CD4-positive, alpha-beta T cell (primary cell): ENCODE results near the gene NDOR1. TPM values are rescaled to one million over a fixed set of nuclear protein-coding genes. Genes with fewer than 3 reads are reported as not detected.
A peak's percentile ranks its signal among the peaks of the same experiment; 100 is the strongest.

Experiments
- ATAC-seq: fragments of 200-7000 bp; cut with Tn5 transposase; one replicate; pipeline ENCODE4 v1.10.0; 2022; ENCODE audit warnings: mild to moderate bottlenecking; ENCODE audit not compliant: poor library complexity
- CTCF ChIA-PET: fragments of 350-600 bp; sonication (Branson Sonifier 250); formaldehyde crosslinking; loops from one replicate; lab custom pipeline; 2021; ENCODE audit warnings: antibody characterized with exemption, inconsistent platforms; lab: Charles Lee
- POLR2A ChIA-PET: fragments of 350-600 bp; sonication (Branson Sonifier 250); formaldehyde crosslinking; loops from one replicate; lab custom pipeline; 2021; ENCODE audit warnings: antibody characterized with exemption, inconsistent platforms; lab: Charles Lee
- DNase-seq, 14 experiments: peaks; one replicate each; pipeline ENCODE4 v3.0.0-alpha.2; 2013 to 2020; ENCODE audit warnings: mixed read lengths in 2 of 14
- H3K27ac ChIP-seq, 2 donors: one replicate each; pipeline versions ENCODE4 v1.5.1 to v1.7.0; 2013; ENCODE audit warnings: low read length in 2 of 2, low read depth in 1 of 2, mild to moderate bottlenecking in 1 of 2
- H3K27me3 ChIP-seq, 2 experiments: 1 replicate in 1 of 2; 2 replicates in 1 of 2; pipeline versions ENCODE4 v1.6.1 to v1.7.0; 2013; ENCODE audit warnings: low read length in 2 of 2, control low read depth in 1 of 2, mild to moderate bottlenecking in 1 of 2, moderate library complexity in 1 of 2; ENCODE audit not compliant: insufficient read depth in 2 of 2, control insufficient read depth in 1 of 2
- H3K36me3 ChIP-seq: one replicate; pipeline ENCODE4 v1.6.1; 2013; ENCODE audit warnings: low read length, control low read depth; ENCODE audit not compliant: insufficient read depth
- H3K4me1 ChIP-seq: one replicate; pipeline ENCODE4 v1.6.1; 2013; ENCODE audit warnings: low read length, control low read depth; ENCODE audit not compliant: insufficient read depth
- H3K4me3 ChIP-seq: one replicate; pipeline ENCODE4 v1.5.1; 2013; ENCODE audit warnings: mild to moderate bottlenecking, low read length, moderate library complexity
- H3K9me3 ChIP-seq, 2 experiments: 1 replicate in 1 of 2; 2 replicates in 1 of 2; pipeline versions ENCODE4 v1.6.1 to v1.7.0; 2013; ENCODE audit warnings: low read length in 2 of 2, mild to moderate bottlenecking in 2 of 2, control low read depth in 1 of 2, moderate library complexity in 1 of 2; ENCODE audit not compliant: control insufficient read depth in 1 of 2, insufficient read depth in 1 of 2
- H3K27ac Mint-ChIP-seq: one replicate; pipeline ENCODE4 v1.8.0; 2020; ENCODE audit warnings: mixed read lengths
- H3K27me3 Mint-ChIP-seq: one replicate; pipeline ENCODE4 v1.8.0; 2021; ENCODE audit warnings: mixed read lengths
- H3K36me3 Mint-ChIP-seq: one replicate; pipeline ENCODE4 v1.8.0; 2021; ENCODE audit warnings: low read depth, mixed read lengths
- H3K4me1 Mint-ChIP-seq: one replicate; pipeline ENCODE4 v1.8.0; 2021; ENCODE audit warnings: low read depth, mixed read lengths
- H3K4me3 Mint-ChIP-seq: one replicate; pipeline ENCODE4 v1.8.0; 2020; ENCODE audit warnings: mild to moderate bottlenecking, mixed read lengths
- H3K9me3 Mint-ChIP-seq: one replicate; pipeline ENCODE4 v1.8.0; 2020; ENCODE audit warnings: mixed read lengths
- intact Hi-C, 2 experiments: fragments of 100-400 bp; cut with DNase I in 1 of 2; cut with micrococcal nuclease in 1 of 2; formaldehyde crosslinking; loops; one replicate each; pipeline versions ENCODE4 v1.15.1 to v1.9.0; 2023 to 2025; cut with DNase I, micrococcal nuclease
- total RNA-seq, 174 experiments: library from RNA in 2 of 174; stranded (reverse) in 2 of 174; gene quantifications; one replicate each; pipeline ENCODE4 v1.2.3 and lab custom pipeline; 2021 to 2026
- TF ChIP-seq, protein P1 (sequence below): fragments of 200-600 bp; IDR thresholded peaks from one replicate; pipeline ENCODE4 v1.8.0; 2022; ENCODE audit warnings: antibody characterized with exemption, mild to moderate bottlenecking

NDOR1 gene
- total RNA-seq, 2 experiments from 2014 or later, result 22.8 to 25.3 TPM

- Histone ChIP-seq H3K27me3 (no peaks in the 10 kb centered on the region), H3K9me3 (no peaks in the 10 kb centered on the region), H3K4me3 (peak overlapping the region; percentile 82), H3K27ac (no peak overlapping the region), H3K4me1 (peaks cover 25% of the 10 kb centered on the region), H3K36me3 (peaks cover 20% of the 10 kb centered on the region)
- peaks cover 16% of the 10 kb centered on the region for H3K4me1 Mint-ChIP-seq
- intact Hi-C loops, result no loop called here
- peak overlapping the region; percentile 82 for H3K27ac Mint-ChIP-seq
- H3K27me3 Mint-ChIP-seq, result no peaks in the 10 kb centered on the region
- no peaks in the 10 kb centered on the region for H3K9me3 Mint-ChIP-seq
- peak overlapping the region; percentile 91 for H3K4me3 Mint-ChIP-seq
- H3K36me3 Mint-ChIP-seq, result peaks cover 8% of the 10 kb centered on the region
- ATAC-seq (no peak), DNase-seq (peak in 1 of 14 experiments; percentile 11)
- CTCF ChIA-PET, result interaction anchor here (0.6 to 2.9 kb wide), 5 partner anchors 11 to 30 kb away, joined by 3 to 18 read pairs (median 4); no protein-coding TSS in a partner anchor
- TF ChIP-seq, protein P1, sequence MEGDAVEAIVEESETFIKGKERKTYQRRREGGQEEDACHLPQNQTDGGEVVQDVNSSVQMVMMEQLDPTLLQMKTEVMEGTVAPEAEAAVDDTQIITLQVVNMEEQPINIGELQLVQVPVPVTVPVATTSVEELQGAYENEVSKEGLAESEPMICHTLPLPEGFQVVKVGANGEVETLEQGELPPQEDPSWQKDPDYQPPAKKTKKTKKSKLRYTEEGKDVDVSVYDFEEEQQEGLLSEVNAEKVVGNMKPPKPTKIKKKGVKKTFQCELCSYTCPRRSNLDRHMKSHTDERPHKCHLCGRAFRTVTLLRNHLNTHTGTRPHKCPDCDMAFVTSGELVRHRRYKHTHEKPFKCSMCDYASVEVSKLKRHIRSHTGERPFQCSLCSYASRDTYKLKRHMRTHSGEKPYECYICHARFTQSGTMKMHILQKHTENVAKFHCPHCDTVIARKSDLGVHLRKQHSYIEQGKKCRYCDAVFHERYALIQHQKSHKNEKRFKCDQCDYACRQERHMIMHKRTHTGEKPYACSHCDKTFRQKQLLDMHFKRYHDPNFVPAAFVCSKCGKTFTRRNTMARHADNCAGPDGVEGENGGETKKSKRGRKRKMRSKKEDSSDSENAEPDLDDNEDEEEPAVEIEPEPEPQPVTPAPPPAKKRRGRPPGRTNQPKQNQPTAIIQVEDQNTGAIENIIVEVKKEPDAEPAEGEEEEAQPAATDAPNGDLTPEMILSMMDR, result no peak
- POLR2A ChIA-PET, result interaction anchor here (0.6 to 4.7 kb wide), 11 partner anchors 11 to 526 kb away, joined by 3 to 63 read pairs (median 8); partner anchors contain the start of genes ANAPC2, EXD3, MAN1B1 and NOXA1
Observed at GRCh38 chr9:137253717-137254623, 48.5 kb downstream of the NDOR1 start.

GRCh38 chr9:137254624-137255447 is 49.3 kb downstream of the NDOR1 start, which contains the start of gene NELFB:
NELFB (plus strand) TSS chr9:137255327.
- DNase-seq, result peak; percentile 87 to 98 (median 96)
- Histone ChIP-seq H3K27me3 (no peaks in the 10 kb centered on the region), H3K4me3 (peak within 1 kb of the TSS; percentile 90), H3K36me3 (peaks cover 20% of the 10 kb centered on the region), H3K27ac (no peak within 1 kb of the TSS), H3K9me3 (no peaks in the 10 kb centered on the region), H3K4me1 (peaks cover 25% of the 10 kb centered on the region)
- Mint-ChIP-seq H3K27ac (peak within 1 kb of the TSS; percentile 82), H3K4me1 (peaks cover 16% of the 10 kb centered on the region), H3K4me3 (peak within 1 kb of the TSS; percentile 94), H3K36me3 (peaks cover 12% of the 10 kb centered on the region), H3K27me3 (no peaks in the 10 kb centered on the region), H3K9me3 (no peaks in the 10 kb centered on the region)
- peak; percentile 94 for ATAC-seq
- TF ChIP-seq, protein P1, result no peak
- CTCF ChIA-PET, result interaction anchor here (0.9 to 2.9 kb wide), 5 partner anchors 12 to 220 kb away, joined by 3 to 18 read pairs (median 4); no protein-coding TSS in a partner anchor
- POLR2A ChIA-PET, result interaction anchor here (0.6 to 4.7 kb wide), 17 partner anchors 11 to 527 kb away, joined by 3 to 63 read pairs (median 5); partner anchors contain the start of genes ANAPC2, EXD3, MAN1B1 and NOXA1
- intact Hi-C loops, result loop anchor here in 1 of 2 experiments (1.0 to 5.0 kb wide), 3 partner anchors 14 to 1288 kb away; partner anchors contain the start of genes EXD3, NOXA1 and TUBB4B
